LNCaP clone FGC (cell line): ENCODE data around the gene VEGFA.

ENCODE experiments used
- DNase-seq: peaks from one replicate; pipeline ENCODE4 v3.0.0-alpha.2; 2011; ENCODE audit warnings: low read depth
- H3K4me3 ChIP-seq: 2 replicates; pipeline ENCODE4 v1.5.1; 2011; ENCODE audit warnings: mild to moderate bottlenecking, low read depth, low read length, control low read depth
- TF ChIP-seq, protein P1 (sequence below): IDR thresholded peaks from 2 replicates; pipeline ENCODE4 v1.5.1; 2012; ENCODE audit warnings: mild to moderate bottlenecking; ENCODE audit not compliant: control insufficient read depth, insufficient read depth; ENCODE audit errors: extremely low read depth

Gene VEGFA

DNA sequence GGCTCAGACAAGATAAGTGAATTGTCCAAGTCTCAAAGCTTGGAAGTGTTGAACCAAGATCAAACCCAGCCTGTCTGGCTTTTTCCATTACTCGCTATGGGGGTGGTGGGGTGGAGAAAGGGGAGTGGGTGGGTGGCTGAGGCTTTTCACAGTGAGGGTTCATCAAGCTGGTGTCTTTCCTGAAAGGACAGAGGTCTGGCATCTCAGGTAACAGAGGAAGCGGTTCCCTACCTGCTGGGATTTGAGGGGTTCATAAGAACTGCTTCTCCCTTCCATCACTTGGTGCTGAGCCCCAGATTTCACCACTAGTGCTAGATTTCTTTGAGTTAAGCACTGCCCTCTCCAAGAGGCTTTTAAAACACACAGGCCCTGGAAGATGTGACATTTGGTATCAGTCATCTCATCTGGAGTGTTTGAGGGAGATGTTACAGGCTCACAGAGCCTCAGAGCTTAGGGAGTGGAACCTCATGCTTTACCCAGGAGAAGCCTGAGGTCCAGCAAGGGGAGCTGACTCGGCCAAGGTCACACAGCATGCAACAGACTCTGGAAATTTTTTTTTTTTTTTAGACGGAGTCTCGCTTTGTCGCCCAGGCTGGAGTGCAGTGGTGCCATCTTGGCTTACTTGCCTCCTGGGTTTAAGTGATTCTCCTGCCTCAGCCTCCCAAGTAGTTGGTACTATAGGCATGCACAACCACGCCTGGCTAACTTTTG, 6.0 kb upstream of the VEGFA start:
- TF ChIP-seq, protein P1, sequence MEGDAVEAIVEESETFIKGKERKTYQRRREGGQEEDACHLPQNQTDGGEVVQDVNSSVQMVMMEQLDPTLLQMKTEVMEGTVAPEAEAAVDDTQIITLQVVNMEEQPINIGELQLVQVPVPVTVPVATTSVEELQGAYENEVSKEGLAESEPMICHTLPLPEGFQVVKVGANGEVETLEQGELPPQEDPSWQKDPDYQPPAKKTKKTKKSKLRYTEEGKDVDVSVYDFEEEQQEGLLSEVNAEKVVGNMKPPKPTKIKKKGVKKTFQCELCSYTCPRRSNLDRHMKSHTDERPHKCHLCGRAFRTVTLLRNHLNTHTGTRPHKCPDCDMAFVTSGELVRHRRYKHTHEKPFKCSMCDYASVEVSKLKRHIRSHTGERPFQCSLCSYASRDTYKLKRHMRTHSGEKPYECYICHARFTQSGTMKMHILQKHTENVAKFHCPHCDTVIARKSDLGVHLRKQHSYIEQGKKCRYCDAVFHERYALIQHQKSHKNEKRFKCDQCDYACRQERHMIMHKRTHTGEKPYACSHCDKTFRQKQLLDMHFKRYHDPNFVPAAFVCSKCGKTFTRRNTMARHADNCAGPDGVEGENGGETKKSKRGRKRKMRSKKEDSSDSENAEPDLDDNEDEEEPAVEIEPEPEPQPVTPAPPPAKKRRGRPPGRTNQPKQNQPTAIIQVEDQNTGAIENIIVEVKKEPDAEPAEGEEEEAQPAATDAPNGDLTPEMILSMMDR: no peak
- DNase-seq: no peak
- H3K4me3 ChIP-seq: no peak overlapping the region

- TF ChIP-seq, protein P1: no peak
- DNase-seq: no peak
Measured at GRCh38 chr6:43764772-43765171, 5.2 kb upstream of the VEGFA start.

GRCh38 chr6:43765776-43766499, 4.1 kb upstream of the VEGFA start:
- H3K4me3 ChIP-seq: no peak overlapping the region
- no peak for DNase-seq
- TF ChIP-seq, protein P1: no peak

More at GRCh38 chr6:43764772-43765171, 5.2 kb upstream of the VEGFA start:
- no peak overlapping the region for H3K4me3 ChIP-seq

DNA sequence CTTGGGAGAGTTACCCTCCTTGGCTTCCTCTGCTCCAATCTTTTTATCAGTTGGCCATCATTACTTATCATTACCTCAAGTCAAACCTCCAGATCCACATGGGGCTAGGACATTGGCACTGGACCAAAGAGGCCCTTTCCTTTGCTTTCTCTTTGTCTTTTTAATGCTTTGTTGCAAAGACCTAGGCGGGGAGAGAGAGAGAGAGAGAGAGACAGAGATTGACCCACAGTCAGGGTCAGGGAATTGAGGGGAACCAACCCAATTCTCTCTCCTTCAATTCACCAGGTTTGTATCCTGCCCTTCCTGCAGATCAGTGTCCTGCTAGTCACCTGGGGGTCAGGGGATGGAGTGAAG, 3.5 kb upstream of the VEGFA start:
- no peak overlapping the region for H3K4me3 ChIP-seq
- no peak for DNase-seq
- TF ChIP-seq, protein P1: no peak

DNA sequence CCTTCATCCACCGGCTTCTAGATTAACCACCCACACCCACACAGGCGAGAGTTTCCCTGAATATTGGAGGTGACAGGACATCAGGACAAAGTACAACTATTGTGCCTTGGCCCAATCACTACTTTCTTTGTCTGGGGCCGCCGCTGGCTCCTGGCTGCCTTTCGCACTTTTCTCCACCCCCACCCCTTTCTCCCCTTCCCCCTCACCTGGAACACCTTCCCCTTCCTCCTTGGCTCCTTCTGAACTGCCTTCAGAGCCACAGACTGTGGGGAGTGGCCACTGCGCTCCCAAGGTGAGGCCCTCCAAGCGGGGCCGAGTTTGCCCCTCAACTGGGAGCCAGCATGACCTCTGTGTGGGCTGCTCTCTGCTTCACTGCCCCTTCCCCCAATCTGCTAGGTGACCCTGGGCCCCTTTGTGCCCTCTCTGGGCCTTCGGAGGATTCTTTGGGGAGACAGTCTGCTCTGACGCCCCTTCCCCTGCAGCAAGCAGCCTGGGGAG, 3.0 kb upstream of the VEGFA start:
- DNase-seq: no peak
- TF ChIP-seq, protein P1: no peak
- H3K4me3 ChIP-seq: no peak overlapping the region

DNA sequence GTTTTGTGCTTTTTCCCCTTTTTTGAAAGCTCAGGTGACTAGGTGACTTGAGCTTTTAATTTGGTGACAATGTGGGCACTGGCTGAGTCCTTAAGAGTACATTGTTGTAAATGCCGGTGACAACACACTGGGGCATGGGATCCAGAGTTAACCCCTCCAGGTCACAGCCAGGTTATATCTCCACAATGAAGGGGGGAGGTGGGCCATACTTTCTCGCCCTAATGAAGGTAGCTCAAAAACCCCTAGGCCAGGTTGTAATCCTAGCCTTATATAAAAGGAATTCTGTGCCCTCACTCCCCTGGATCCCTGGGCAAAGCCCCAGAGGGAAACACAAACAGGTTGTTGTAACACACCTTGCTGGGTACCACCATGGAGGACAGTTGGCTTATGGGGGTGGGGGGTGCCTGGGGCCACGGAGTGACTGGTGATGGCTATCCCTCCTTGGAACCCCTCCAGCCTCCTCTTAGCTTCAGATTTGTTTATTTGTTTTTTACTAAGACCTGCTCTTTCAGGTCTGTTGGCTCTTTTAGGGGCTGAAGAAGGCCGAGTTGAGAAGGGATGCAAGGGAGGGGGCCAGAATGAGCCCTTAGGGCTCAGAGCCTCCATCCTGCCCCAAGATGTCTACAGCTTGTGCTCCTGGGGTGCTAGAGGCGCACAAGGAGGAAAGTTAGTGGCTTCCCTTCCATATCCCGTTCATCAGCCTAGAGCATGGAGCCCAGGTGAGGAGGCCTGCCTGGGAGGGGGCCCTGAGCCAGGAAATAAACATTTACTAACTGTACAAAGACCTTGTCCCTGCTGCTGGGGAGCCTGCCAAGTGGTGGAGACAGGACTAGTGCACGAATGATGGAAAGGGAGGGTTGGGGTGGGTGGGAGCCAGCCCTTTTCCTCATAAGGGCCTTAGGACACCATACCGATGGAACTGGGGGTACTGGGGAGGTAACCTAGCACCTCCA, 2.2 kb upstream of the VEGFA start:
- no peak overlapping the region for H3K4me3 ChIP-seq
- TF ChIP-seq, protein P1: no peak
- no peak for DNase-seq
